CD4-positive, alpha-beta T cell treated with Interleukin-1 beta for 1 hour (primary cell): ENCODE results near the gene TNNI3K.
A peak's percentile ranks its signal among the peaks of the same experiment; 100 is the strongest.

Experiments used
- DNase-seq, 2 donors: peaks; one replicate each; pipeline ENCODE4 v3.0.0-alpha.2; 2020 to 2022

TNNI3K gene

DNA sequence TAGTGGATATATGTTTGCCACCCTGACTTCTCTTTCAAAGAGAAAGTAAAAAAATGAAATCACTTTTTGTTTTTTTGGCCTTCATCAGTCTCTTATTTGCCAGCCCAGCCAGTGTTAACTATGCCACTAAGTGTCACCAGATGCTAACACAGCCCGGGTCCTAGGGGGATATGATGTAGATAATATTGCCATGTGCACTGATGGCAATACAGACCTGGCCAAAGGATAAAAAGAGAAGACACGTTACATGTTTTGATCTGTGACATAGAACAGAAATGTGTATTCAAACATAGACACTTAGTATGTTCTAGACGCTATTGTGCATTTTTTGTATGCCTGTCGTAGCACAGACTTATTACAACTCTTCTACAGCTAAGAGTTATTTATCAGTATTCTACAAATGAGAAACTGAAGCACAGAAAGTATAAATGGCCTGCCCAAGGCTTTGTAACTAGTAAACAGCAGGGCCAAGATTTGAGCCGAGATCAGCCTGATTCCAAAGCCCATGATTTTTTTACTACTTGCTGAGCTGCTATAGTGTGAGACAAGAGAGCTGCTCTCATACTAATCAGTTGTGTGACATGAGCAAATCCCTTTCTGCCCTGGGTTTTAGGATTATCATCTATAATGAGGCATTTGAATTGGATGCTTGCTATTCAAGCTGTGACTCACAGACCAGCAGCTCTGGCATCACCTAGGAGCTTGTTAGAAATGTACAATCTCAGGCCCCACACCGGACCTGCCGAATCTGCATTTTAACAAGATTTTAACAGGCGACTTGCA is 270.9 kb downstream of the TNNI3K start:
- no peak for DNase-seq

DNA sequence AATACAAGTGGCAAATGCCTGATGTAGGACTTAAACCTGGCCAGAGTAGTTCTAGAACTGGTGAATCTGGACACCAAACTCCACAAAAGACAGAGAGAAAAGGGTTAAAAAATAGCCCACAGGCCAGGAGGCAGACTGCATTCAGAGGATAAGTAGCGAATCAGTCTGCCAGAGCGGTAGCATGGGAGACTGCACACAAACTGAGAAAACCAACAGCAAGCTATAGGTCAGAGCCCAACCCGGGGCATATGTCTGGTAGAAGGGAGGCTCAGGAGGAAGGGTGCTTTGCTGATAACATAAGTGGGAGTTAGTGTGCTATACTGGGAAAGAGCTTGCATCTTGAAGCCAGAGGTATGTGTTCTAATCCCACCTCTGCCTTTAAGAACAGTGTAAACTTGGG is 273.3 kb downstream of the TNNI3K start:
- DNase-seq, result no peak

DNA sequence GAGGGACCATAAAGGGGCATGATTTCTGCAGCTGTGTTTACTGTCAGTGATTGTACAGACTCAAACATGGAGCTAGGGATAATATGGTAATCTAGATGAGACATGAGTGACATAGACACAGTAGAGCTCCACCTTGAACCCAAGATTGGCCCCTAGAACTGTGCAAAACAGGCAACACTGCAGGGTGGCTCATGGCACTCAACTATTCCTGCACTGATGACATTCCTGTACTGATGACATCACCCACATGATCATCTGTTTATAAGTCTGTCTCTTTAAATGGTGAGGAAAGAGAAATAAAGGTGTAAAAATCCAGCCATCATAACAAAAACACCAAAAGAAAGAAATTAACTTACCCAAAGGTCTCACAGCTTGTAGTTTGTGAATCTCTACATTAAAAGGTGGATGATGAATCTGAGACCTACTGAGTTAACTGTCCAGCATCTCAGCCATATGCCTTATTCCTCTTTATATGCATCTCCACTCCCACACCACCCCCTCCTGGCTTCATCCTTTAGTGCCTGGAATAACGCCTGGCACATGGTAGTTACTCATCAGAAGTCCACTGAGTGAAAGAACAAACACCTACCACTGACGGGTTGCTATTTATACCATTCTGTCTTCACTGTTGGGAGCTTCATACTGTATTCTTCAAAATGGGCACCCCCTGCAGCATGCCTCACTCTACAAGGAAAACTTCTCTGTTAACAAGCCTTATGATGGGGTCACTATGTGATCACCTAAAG is 277.2 kb downstream of the TNNI3K start, which contains the start of gene LRRC53:
LRRC53 (minus strand) TSS at position 442 of the 746 bp plus-strand sequence. CDS start 29,262 bp downstream, outside the sequence.
- DNase-seq, result no peak

DNA sequence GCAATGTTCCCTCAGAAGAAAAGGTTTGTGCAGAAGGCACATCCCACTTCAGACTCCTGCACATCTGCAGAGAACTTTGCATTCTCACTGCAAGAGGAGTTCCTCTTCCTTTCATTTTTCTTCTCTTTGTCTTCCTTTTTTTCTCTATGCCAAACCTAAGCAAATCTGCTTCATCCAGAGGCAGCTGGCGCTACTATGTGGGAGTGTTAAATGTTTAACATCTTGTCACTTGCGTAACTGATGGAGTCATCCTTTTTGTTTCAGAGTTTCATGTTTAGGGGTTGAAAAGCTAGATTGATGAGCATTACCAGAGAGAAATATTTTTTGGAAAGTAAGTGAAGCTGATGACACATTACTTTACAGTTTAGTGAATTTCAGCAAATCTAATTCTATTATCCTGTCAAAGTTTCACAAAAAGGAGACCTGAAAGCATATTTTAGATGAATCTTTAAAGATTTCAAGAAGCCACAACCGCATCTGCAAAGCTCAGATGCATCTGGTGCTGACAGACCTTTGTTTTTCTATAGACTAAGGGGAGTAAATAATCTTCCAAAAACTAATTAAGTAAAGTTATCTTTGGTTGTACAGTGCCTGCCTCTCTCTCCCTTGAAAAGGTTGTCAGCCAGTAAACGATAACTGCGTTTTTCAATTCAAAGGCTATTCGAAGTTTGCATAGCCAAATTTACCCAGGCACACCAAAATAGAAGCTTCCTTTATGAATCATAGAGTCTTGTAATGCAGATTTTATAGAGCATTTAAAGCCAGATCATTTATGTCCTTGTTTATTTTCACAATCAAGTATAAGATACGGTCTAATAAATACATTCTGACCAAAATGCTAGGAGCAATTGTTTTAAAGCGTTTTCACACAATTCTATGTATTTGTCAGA is 278.5 kb downstream of the TNNI3K start:
- DNase-seq, result no peak

DNA sequence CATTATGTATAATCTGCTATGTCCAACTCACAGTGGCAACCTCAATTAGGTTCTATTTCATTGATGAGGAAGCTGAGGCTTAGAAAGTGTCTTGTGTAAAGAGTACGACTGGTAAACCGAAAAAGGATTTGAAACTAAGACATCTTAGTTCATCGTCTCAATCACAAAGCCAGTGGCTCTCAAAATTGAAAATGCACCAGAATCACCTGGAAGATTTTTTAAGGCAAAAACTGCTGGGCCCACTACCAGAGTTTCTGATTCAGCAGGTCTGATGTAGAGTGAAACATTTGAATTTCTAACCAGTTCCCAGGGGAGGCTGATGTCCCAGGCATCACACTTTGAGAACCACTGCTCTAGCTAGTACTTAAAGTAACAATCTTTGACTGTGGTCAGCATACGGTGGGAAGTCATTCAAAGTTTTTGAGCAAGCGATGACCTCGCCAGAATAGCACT is 282.4 kb downstream of the TNNI3K start:
- DNase-seq, result no peak

DNA sequence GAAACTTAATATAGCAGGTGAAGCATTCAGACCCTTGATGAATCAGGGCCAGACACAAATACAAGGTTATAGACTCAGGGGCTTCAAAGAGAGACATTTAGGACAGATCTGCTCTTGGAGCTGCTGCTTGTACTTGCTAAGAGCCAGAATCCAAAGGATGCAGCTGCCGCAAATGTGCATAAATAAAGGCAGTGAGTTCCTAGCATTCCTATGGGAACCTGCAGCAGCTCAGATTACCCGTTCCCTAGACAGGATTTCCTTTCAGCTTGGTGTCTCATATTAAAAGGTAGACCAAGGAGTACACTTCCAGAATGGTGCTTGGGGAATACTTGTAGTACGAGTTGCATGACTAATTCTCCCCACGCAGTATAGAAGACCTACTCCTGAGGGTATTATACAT is 287.0 kb downstream of the TNNI3K start:
- DNase-seq, result no peak

DNA sequence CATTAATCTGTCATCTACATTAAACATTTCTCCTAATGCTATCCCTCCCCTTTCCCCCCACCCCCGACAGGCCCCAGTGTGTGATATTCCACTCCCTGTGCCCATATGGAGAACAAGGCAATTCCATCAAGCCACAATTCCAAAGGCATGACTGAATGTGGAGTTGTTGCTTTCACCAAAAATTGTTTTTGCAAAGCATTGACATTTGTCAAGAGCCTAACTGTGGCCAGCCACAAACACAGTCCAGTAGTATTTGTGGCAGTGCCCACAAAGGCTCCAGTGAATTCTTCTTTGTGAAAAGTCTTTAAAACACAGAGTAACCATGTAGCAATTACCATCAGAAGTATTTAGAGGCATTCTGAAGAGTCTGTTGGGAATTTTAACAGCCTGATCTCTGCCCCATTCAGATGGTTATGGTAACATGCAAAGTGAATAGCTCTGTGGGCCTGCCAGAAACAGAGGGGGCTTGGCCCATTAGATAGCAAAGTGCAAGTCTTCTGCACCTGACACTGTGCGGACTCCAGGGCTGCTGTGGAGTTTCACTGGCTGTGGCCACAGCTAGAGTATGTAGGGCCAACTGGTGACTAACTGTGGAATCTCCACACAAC is 288.8 kb downstream of the TNNI3K start:
- DNase-seq, result no peak

DNA sequence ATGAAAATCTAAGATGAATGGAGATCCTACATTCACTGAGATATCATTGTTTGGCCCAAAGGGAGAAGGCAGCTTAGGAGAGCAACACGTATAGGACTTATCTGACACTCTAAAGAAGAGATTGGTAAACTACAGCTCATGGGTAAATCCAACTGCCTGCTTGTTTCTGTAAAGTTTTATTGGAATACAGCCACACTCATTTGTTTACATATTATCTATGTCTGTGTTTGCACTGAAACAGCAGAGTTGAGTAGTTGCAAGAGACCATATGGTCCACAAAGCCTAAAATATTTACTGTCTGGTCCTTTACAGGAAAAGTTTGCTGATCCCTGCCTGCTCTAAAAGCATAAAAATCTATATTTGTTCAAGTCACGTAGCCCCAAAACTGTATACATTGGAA is 291.5 kb downstream of the TNNI3K start:
- no peak for DNase-seq

DNA sequence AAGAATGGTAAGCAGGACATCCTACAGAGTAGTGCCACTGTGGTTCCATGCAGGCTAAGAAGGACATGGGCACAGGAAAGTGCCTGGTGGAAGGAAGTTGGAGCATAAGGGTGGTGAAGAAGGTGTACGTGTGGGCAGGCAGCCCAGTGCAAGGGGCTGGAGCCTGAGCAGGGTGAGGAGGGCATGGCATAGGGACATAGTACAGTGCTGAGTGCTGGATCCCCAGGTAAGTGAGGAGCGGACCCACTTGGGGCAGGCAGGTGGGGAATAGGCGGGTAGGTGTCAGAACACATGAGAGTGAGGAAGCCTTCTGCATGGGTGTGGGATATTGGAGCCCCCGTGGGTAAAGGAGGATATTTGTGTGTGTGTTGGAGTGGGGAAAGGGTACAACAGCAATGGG is 292.9 kb downstream of the TNNI3K start:
- no peak for DNase-seq

DNA sequence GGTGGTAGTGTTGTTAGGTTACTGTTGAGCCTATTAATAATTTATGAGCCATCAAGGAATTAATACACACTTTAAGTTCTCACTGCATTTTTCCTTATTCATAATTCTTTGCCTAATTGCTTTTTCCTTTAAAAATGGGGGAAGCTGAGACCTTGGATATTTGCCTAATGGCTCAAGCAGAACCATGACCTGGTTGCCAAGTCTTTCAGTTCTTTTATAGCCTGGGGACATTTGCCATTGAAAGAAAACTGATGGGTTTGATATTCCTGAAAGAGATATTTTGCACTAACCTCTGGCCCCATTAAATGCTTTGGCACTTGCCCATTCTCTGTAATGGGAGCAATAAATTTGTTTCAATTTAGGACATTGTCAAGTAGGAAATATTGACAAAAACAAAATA is 295.7 kb downstream of the TNNI3K start:
- no peak for DNase-seq

DNA sequence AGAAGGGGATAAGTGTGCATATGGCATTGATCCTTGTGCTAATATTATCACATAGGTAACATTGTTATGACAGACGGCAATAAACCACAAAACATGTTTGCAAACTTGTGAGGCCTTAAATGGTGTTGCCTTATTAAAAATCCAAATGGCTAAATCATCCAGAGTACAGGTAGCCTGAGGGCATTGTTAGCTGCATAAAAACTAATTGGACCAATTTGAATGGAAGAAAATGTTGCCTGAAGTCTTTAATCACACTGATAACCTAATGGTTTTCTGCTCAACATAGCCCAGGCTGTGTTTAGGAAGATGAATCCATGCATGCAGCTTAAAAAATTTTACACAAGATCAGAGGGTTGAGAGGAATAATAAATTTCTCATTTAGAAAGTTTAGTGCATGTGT is 296.6 kb downstream of the TNNI3K start:
- DNase-seq, result no peak

DNA sequence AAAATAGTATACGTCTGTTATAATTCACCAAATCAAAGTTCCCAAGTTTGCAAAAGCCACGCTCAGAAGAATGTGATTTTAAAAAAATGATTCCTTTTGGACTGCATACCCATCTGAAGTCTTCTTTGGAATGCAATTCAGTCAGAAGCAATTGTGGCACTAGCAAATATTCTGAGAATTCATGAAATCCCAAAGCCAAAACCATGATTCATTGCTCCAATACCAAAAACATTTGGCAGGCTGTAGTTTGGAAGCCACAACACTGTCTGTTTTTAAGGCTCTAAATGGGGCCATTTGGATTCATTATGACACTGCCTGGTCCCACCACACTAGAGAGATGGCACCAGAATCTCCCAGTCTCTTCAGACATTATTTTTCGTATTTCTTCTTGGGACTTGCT is 299.1 kb downstream of the TNNI3K start:
- DNase-seq, result no peak

DNA sequence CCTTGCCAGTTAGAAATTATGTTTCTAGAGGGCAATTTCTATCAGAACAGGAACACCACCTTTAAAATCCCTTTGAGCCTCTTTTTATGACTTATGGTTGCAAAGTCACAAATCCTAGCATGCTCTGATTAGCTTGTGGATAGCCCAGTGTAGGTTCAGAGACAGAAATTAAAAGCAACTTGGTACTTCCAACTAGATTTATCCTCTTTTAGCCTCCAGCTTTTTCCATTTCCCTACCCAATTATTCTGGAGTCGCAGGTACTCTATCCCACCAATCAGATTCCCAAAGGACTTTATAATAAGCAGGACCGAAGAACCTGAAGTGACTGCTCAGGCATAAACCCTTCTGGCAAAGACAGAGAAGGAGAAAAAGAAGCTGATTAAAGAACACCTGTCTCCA is 310.6 kb downstream of the TNNI3K start:
- no peak for DNase-seq

DNA sequence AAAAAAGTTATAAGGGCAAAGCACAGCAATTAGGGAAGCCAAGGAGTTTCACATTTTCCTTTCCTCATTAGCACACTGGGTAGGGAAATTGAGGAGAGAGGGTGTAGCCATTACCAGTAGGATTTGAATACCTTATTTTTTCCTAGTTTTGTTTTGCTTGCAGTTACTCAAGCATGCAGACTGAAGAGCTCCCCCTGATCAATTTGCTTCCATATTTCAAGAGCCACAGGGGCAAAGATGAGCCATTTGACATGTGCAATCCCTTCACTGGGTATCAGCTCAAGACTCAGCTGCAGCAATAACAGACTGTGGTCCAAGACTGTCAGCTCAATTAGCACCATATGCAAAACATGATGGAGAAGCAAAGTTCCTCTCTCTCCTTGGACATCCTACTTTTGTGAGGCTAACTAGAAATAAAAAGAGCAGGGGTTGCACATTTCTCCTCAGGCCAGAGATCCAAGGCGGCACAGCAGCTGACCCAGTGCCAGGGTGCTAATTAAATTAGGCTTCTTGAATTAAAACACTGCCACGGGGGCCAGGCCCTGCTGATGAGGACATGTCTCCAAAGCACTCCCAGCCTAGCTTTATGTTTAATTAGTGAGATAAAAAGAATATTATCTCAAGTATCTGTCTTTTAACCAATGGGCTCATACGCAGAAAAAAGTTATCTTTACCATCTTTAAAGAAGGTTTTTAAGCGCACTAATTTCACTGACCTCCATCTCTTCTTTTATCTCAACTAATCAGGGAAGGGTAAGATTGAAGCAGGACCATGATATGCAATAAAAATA is 314.0 kb downstream of the TNNI3K start:
- no peak for DNase-seq

DNA sequence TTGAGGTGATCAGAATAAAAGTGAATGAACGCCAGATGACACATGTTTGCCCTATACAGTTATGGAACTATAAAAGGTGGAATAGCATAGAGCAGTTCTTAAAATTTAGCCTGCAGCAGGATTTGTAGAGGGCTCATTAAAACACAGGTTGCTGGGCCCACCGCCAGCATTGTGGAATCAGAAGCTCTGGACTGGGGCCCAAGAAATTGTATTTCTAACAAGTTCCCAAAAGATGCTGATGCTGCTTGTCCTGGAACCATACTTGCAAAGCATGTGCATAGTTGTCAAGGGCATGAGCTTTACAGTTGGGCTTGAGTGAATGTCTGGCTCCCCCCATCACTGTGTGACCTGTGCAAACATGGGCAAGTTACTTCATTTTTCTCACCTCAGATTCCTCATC is 314.7 kb downstream of the TNNI3K start:
- no peak for DNase-seq

DNA sequence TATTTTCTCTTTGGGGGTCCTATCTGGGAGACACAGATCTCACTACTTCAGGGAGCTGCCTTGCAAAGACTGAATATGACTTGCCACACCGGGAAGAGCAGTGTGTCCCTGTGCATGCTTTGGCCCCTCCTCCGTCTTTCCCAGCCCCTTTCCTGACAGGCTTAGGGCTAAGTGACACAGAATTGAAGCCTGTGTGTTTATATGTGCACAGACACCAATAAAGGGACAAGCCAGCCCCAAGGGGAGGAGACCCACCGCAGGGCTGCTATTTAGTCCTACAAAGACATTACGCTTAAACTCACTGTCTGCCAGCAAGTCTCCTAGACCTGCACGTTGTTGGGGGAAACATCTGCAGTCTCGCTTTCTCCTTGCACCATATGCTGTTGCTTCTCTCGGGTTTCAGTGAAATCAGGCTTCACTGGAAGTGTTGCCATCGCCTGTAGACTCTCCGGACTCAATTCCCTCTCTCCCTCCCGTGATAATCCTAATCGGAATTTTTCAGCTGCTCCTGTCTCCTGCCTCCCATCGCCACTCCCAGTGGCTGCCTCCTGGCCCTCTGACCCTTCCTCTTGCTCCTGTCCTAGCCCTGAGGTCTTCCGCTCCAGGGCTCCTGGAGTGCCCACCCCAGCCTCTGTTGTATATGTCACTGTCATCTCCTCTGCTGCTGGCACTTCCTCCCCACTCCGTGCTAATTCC is 335.8 kb downstream of the TNNI3K start:
- no peak for DNase-seq

DNA sequence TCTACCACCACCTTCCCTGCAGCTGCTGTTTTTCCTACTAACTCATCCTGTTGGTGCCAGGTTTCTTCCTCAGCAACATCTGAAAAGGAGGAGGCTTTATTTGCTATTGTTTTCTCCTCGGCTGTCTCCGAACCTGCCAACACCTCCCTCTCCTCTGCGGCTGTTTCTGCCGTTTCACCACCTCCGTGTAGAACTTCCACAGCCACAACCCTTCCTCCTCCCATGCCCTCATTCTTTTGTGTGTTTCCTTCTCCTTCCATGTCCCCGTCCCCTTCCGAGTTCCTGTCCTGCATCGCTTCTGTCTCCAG is 336.3 kb downstream of the TNNI3K start:
- DNase-seq, result no peak

DNA sequence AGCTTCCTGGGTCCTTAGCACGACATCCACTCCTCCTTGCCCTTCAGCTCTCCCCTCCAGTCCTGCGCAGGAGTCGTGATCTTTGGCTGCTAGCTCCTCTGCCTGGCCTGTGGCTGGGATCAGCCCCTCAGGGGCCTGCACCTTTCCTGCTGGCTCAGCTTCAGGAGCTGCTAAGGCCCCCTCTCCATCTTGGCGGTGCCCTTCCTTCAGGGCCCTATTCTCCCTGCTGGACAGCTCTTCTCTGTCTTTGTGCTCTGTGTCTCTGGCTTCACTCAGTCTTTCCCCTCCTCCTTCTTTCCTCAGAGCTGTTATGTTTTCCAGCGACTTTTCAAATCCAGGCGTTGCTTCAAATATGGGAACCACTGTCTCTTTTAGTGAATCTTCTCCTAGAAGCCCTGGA is 336.7 kb downstream of the TNNI3K start:
- no peak for DNase-seq

DNA sequence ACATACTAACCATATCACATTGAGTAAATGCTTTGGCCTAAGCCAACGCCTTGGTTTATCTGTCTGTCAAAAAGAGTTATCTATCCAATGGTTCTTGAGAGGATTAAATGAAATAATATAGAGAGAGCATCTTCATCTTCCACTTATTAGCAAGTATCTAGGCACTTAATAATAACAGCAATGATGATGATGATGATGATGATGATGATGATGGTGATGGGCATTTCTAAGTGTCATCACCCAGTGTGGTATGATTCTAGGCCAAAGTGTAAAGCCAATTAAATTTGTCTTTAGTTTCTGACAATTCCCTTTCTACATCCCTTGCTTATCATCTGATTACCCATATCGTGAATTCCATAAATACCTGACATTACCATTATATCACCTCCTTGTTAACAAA is 342.9 kb downstream of the TNNI3K start:
- DNase-seq, result no peak

DNA sequence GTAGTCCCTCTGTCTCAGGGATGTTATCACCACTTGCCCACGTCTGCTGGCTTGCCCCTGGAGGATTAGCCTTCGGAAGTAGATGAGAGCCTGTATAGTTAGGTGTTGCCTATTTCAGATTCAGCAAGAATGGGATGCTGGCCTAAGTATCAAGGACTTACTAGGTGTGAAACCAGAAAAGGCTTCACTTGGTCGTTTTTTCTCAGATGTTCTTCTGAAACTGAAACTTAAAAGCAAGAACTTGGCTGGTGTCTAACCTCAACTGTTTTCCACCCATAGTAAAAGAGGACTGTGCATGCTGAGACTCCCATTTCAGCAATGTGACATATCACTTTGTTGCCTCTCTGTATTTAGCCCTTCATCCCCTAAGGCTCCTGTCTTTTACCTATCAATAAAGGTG is 344.2 kb downstream of the TNNI3K start:
- peak in 1 of 2 donors; percentile 0 for DNase-seq

DNA sequence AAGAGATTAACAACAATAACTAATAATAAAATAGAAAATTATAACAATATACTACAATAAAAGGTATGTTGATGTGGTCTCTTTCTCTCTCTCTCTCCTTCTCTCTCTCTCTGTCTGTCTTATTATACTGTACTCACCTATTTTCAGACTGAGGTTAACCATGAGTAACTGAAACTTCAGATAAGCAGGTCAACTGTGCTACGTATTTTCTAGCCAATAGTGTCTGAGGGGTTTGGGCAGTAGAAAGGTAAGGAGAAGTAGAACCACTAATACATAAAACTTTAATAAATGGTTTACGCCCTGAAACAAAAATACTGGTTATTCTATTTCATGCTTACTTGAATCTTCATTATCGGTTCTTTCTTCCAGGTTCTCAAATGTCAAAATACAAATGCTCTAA is 348.2 kb downstream of the TNNI3K start:
- no peak for DNase-seq

DNA sequence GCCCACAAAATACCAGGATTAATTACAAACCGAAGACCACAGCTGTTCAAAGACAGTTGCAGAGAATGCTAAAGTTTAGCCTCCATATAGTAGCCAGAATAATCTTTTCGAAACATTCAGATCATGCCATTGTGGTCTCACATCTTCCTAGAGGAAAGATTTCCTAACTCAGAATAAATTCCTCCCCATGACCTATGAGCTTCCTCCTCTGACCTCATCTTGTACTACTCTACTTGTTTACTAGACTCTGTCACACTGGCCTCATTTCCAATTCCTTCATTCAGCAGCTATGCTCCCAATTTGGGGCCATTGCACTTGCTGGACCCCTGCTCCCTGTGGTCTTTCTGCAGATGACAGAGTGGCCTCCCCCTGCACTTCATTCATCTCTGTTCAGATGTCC is 349.0 kb downstream of the TNNI3K start:
- no peak for DNase-seq
